Measurements from ENCODE around the gene HAUS3. TPM values are rescaled to one million over a fixed set of nuclear protein-coding genes. Genes with fewer than 3 reads are reported as not detected.

The HAUS3 gene
- total RNA-seq, 2 experiments from 2014 or later = 15.9 to 22.2 TPM

DNA sequence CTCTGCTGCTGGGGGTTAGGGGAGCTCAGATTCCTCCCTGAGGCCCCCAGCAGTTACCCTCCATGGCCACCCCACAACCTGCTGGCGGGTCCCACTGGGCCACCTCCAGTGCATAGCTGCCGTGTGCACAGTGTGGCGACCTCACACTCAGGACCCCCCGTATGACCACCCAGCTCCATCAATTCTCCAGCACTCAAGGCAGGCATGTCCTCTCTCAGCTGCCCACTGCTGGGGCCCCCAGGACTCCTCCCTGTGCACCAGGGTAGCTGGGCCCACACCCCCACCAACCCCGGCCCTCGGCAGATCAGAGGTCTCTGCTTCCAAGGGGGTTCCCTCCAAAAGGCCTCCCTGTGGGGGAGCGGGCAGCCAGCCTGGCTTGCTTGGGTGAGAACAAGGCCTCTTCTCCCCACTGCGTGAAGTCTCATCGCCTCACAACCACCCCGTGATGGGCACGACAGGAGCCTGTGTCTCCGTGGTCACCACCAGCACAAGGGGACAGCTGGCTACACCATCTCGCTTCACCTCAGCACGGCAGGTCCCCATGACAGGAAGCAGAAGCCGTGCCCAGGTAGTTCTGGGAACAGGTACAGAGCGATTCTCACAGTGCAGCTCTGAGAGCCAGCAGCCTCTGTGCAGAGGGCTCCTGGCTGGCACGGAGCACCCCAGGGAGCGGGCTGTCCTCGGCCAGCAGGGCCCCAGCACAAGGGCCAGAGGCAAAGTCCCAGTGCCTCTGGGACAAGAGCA lies 4.6 kb upstream of the HAUS3 start:
- no TSS peak for BruUV-seq (replicated peaks)
- ChIA-PET CTCF (ENCODE audit: unreplicated experiment) (no interaction called here), POLR2A (no interaction called here)
- H3K4me1 ChIP-seq (ENCODE audit: insufficient read depth, low read length, poor library complexity, severe bottlenecking) = peaks cover 19% of the 10 kb centered on the region
- intact Hi-C loops (cut with micrococcal nuclease; ENCODE audit: unreplicated experiment) = no loop called here
- H4K20me1 ChIP-seq (ENCODE audit: insufficient read depth, low read length) = no peaks in the 10 kb centered on the region; the same call in 1 of the 2 replicates
- no peaks in the 10 kb centered on the region for H3K9me2 ChIP-seq (ENCODE audit: insufficient read depth, low read length)
- H3K4me2 ChIP-seq (ENCODE audit: low read length) = no peak overlapping the region
- H3K4me3 ChIP-seq (ENCODE audit: low read depth, low read length, poor library complexity, severe bottlenecking) = no peak overlapping the region
- no peak for TF ChIP-seq EZH2phosphoT487 (IDR thresholded peaks at IDR 0.05; ENCODE audit: borderline replicate concordance, low read depth, low read length)
- TF ChIP-seq, protein P1, sequence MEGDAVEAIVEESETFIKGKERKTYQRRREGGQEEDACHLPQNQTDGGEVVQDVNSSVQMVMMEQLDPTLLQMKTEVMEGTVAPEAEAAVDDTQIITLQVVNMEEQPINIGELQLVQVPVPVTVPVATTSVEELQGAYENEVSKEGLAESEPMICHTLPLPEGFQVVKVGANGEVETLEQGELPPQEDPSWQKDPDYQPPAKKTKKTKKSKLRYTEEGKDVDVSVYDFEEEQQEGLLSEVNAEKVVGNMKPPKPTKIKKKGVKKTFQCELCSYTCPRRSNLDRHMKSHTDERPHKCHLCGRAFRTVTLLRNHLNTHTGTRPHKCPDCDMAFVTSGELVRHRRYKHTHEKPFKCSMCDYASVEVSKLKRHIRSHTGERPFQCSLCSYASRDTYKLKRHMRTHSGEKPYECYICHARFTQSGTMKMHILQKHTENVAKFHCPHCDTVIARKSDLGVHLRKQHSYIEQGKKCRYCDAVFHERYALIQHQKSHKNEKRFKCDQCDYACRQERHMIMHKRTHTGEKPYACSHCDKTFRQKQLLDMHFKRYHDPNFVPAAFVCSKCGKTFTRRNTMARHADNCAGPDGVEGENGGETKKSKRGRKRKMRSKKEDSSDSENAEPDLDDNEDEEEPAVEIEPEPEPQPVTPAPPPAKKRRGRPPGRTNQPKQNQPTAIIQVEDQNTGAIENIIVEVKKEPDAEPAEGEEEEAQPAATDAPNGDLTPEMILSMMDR (conservative IDR thresholded peaks at IDR 0.05; ENCODE audit: low read length) = no peak
- no peaks in the 10 kb centered on the region for H3K36me3 ChIP-seq (ENCODE audit: insufficient read depth, low read length)
- H3K27ac ChIP-seq (ENCODE audit: low read depth, low read length, poor library complexity, severe bottlenecking) = no peak overlapping the region
- no peaks in the 10 kb centered on the region for H3K9me3 ChIP-seq (ENCODE audit: low read length)
- no peaks in the 10 kb centered on the region; the same call in 1 of the 2 replicates for H3K79me2 ChIP-seq (ENCODE audit: insufficient read depth, low read depth, low read length)
- no peak for DNase-seq (ENCODE audit: low spot score)
- no peak overlapping the region for H2AFZ ChIP-seq (ENCODE audit: low read length)

DNA sequence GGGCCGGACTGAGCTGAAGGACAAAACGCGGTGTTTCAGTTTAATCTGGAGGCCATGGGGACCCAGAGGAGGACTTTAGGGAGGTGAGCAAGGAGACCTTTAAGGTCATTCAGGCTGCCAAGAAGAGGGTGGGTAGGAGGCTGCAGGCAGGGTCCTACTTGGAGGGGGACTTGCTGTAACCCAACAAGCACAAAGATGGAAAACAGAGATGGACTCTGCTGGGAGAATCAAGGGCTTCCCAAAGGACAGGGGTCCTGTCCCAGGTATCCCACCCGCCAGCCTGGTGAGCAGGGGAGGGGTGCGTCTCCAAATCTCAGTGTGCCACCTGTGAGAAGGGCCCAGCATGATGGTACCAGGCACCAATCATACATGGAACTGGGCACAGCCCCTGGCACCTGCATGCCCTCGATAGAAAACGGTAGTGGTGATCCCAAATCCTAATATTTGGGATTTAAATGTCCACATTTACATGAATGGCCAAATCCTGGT lies 3.9 kb upstream of the HAUS3 start:
- Histone ChIP-seq H3K4me1 (ENCODE audit: insufficient read depth, low read length, poor library complexity, severe bottlenecking) (peaks cover 19% of the 10 kb centered on the region), H3K9me3 (ENCODE audit: low read length) (no peaks in the 10 kb centered on the region), H2AFZ (ENCODE audit: low read length) (no peak overlapping the region), H3K4me2 (ENCODE audit: low read length) (no peak overlapping the region), H3K27ac (ENCODE audit: low read depth, low read length, poor library complexity, severe bottlenecking) (no peak overlapping the region), H3K79me2 (ENCODE audit: insufficient read depth, low read depth, low read length) (peaks cover 7% of the 10 kb centered on the region), H4K20me1 (ENCODE audit: insufficient read depth, low read length) (peaks cover 5% of the 10 kb centered on the region; the same call in 1 of the 2 replicates), H3K9me2 (ENCODE audit: insufficient read depth, low read length) (no peaks in the 10 kb centered on the region), H3K4me3 (ENCODE audit: low read depth, low read length, poor library complexity, severe bottlenecking) (no peak overlapping the region), H3K36me3 (ENCODE audit: insufficient read depth, low read length) (no peaks in the 10 kb centered on the region)
- BruUV-seq (replicated peaks) = no TSS peak
- ChIA-PET POLR2A (no interaction called here), CTCF (ENCODE audit: unreplicated experiment) (no interaction called here)
- TF ChIP-seq, protein P1 (conservative IDR thresholded peaks at IDR 0.05; ENCODE audit: low read length) = no peak
- no peak for TF ChIP-seq EZH2phosphoT487 (IDR thresholded peaks at IDR 0.05; ENCODE audit: borderline replicate concordance, low read depth, low read length)
- no peak for DNase-seq (ENCODE audit: low spot score)
- intact Hi-C loops (cut with micrococcal nuclease; ENCODE audit: unreplicated experiment) = no loop called here

Measured in OCI-LY7 (cell line).